Mucosa of gallbladder (tissue), 1 donor: Measurements from ENCODE around the gene PPIP5K2. TPM values are rescaled to one million over a fixed set of nuclear protein-coding genes. Genes with fewer than 3 reads are reported as not detected.
"Not testable (repeated sequence)": the region's sequence is repeated elsewhere in the genome, so short reads cannot be mapped to it uniquely, and the experiment has no call there.

Experiments
- DNase-seq: peaks from one replicate; pipeline ENCODE4 v3.0.0-alpha.2; 2020; ENCODE audit warnings: low spot score
- total RNA-seq: library from RNA; stranded (reverse); gene quantifications from one replicate; pipeline ENCODE4 v1.2.1, GENCODE V29; 2021
- donor health status: DM: no; HTN: no; CAD: no.

Gene PPIP5K2
- 35.3 TPM for total RNA-seq

- DNase-seq, result peak; percentile 98
Observed at GRCh38 chr5:103119765-103120606, at the start of gene PPIP5K2, which contains the start of gene GIN1. PPIP5K2 (plus strand) TSS chr5:103120301; CDS start chr5:103129590, 9,289 bp downstream. GIN1 (minus strand) TSS chr5:103120138; CDS start chr5:103108707, 11,431 bp downstream.

DNA sequence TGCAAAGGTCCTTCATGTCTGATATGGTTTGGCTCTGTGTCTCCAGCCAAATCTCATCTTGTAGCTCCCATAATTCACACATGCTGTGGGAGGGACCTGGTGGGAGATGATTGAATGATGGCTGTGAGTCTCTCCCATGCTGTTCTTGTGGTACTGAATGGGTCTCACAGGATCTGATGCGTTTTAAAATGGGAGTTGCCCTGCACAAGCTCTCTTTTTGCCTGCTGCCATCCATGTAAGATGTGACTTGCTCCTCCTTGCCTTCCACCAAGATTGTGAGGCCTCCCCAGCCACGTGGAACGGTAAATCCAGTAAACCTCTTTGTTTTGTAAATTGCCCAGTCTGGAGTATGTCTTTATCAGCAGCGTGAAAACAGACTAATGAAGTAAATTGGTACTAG lies 46.6 kb upstream of the PPIP5K2 start:
- not testable (repeated sequence) for DNase-seq

DNA sequence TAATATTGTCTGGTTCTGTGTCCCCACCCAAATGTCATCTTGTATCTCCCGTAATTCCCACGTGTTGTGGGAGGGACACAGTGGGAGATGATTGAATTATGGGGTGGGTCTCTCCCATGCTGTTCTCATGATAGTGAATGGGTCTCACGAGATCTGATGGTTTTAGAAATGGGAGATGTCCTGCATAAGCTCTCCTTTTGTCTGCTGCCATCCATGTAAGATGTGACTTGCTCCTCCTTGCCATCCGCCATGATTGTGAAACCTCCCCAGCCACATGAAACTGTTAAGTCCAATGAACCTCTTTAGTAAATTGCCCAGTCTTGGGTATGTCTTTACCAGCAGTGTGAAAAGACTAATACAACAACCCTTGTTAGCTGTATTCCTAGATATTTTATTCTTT lies 44.7 kb upstream of the PPIP5K2 start:
- no peak for DNase-seq

DNA sequence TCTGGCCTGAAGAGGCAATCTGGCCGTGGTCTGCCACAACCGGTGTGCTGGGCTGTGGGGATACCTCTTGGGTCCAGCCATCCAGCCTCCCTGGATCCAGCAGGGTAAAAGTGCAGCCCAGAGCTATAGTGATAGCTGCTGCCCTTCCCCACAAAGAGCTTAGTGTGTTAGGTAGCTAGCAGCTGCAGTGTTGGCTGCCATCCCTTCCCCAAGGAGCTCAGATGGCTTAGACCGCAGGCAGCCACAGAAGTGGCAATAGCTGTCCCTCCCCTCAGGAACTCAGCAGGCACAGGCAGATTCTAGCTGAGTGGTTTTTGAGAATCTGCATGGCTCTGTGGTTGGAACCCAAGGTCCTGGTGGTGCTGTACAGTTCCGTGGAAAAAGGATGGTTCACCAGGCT lies 40.3 kb upstream of the PPIP5K2 start:
- DNase-seq, result no peak

- DNase-seq, result no peak
Observed at GRCh38 chr5:103086547-103086946, 33.6 kb upstream of the PPIP5K2 start.

DNA sequence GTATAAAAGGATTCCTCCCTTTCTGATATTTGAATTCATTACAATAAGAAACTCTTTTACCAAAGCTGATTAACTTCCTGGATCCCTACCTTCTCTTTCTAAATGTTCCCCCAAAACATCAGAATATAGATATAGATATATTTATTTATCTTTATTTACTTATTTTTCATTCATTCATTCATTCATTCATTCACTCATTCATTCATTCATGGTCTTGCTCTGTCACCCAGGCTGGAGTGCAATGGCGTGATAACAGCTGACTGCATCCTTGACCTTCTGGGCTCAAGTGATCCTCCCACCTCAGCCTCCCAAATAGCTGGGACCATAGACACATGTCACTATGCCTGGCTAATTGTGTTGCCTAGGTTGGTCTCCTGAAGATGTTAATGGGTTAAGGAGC lies 30.8 kb upstream of the PPIP5K2 start:
- no peak for DNase-seq

DNA sequence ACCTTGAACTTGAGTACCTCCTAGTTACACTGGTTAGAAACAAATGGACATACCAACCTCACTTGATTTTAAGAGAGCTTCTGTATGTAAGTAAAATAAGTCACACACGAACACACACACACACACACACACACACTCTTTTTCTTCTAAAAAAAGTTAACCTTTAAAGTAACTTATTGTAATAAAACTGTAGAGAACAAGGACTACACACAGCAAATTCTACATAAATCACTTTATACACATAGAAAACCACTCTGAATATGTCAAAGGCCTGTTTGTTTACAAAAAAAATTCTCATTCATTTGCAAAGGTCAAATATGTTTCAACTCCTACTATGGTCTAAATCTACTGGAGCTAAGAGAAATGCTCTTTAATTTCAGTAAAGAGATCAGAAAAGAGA lies 29.3 kb upstream of the PPIP5K2 start:
- no peak for DNase-seq

DNA sequence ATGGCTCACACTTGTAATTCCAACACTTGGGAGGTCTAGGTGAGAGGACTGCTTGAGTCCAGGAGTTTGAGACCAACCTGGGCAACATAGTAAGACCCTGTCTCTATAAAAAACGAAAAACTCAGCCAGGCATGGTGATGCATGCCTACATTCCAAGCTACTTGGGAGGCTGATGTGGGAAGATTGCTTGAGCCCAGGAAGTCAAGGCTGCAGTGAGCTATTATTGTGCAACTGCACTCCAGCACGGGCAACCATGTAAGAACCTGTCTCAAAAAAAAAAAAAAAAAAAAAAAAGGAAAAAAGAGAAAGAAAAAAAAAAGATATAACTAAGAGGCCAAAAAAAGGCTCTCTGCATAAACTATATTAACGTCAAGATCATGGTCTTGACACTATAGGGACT lies 27.4 kb upstream of the PPIP5K2 start:
- no peak for DNase-seq

DNA sequence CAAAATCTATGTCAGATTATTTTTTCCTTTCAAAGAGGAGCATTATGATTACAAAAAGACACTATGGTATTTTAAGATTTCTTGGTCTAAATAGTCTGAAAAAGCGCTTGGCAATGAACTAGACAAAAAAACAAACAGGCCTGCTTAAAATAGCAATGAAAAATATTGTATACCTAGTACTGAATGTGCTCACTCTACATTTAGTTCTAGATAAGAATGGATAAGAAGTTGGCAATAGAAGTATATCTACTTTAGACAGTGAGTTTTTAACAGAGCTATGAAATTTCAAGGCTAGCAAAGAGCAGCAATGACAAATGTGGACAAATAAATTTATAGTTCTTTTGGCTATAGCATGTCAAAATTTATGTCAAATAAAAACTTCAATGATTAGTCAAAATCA lies 26.4 kb upstream of the PPIP5K2 start:
- DNase-seq, result no peak

DNA sequence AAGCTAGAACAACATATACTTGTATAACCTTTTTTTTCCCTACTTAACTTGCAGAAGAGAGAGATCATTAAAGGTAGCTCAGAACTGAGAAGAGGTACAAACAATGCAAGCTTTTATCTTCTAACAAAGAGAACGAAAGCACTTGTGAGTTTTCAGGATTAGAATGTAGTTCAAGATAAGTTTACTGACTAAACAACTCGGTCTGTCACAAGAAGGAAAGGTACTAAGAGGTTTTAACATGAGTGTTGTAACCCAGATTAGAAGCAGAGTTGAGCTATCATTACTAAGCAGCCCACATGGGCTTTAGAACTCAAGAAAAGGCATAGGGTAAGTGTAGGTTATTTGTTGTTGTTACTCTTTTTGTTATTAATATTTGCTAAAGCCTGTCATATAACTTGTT lies 25.4 kb upstream of the PPIP5K2 start:
- no peak for DNase-seq

DNA sequence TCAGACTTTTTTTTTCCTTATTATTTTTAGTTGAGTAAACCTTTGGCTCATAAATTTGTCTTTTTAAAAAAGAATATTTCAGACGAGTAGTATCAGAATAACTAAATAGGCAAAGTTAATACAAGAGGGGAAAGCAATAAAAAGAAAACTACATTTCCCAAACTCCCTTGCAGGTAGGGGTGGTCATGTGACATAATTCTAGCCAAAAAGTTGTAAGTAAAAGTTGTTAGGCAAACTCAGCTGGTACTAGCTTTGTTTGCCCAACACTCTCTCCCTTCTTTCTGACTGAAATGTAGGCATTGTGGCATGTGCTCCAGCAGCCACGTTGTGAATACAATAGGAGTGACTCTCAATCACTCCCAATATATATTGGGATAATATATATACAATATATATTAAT lies 21.1 kb upstream of the PPIP5K2 start:
- no peak for DNase-seq

- no peak for DNase-seq
Observed at GRCh38 chr5:103101079-103101750, 18.9 kb upstream of the PPIP5K2 start.

- no peak for DNase-seq
Observed at GRCh38 chr5:103102234-103102633, 17.9 kb upstream of the PPIP5K2 start.

- no peak for DNase-seq
Observed at GRCh38 chr5:103108086-103108485, 12.0 kb upstream of the PPIP5K2 start.

DNA sequence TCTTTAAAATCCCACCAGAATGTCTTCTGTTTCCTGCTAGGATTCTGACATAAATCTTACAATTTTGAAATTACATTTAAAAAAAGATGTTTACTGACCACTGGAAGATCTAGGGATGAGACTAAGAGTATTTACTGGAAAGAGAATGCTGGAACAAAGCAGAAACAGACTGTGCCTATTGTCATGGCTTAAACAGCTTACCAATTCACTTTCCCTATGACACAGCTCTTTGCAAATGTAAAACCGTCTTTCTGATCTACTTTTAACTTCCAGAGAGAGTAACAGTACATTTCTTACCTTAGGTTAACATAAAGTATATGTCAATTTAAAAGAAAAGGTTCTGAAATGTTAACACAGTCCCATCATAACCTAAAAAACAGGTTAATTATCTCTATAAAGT lies 10.8 kb upstream of the PPIP5K2 start:
- DNase-seq, result no peak

GRCh38 chr5:103110403-103110802 lies 9.7 kb upstream of the PPIP5K2 start:
- DNase-seq, result no peak

DNA sequence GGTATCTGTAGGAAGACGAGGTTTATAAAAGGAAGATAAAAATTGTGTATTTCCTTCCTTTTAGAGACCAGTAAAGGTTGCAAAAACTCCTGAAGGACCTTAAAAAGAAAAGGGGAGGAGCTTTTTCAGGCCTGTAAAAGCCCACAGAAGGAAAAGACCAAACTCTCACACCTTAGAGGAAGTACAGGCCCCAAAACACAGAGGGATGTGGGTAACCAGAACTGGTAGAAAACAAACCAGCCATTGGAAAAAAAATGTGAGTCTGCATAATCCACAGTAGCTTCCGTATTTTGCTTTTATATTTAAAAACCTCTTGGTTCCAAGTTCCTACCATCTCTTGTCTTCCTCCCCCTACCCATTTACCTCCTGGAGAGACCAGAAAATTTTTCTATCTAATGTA lies 8.6 kb upstream of the PPIP5K2 start:
- no peak for DNase-seq

- no peak for DNase-seq
Observed at GRCh38 chr5:103112910-103113309, 7.2 kb upstream of the PPIP5K2 start.

DNA sequence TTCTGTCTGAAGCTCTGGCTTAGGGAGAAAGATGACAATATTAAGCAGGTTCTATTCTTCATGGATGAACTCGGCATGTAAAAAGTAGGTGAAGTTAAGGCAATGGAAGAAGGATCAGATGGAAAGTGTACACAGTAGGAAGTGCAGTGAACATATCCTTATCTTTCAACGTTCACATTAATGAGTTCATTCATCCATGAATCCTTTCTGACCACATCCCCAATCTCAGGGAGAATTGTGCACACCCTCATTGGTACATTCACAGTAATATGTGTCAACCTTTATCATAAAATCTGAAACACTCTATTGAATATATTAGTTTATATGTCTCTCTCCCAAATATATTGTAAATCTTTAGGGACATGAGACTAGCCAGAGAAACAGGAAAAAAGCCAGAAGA lies 5.7 kb upstream of the PPIP5K2 start:
- DNase-seq, result no peak

DNA sequence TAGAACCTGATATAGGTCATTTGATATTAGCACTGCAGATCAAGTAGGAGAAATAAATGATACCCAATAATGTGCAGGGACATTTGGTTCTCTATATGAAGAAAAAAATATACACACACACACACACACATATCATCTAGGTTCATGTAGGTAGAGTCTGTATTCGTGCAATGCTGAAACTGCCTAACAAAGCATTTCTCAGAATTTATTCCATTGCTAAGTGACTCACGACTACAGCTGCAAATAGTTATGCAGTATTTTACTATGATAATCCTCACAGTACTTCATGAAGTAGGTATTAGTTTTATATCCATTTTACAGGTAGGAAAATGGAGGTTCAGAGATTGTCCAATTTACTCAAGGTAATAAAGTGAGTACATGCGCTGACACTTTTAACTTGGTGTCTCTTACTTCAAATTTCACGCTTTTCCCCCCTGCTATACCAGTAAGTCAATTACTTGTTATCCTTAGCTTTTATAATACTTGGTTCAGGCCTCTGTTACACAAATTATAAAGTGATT lies 2.6 kb upstream of the PPIP5K2 start:
- no peak for DNase-seq

GRCh38 chr5:103119070-103119764 lies 884 bp upstream of the PPIP5K2 start:
- DNase-seq, result no peak

- DNase-seq, result no peak
Observed at GRCh38 chr5:103120607-103121200, 603 bp downstream of the PPIP5K2 start.
